ENCODE results near the gene OTULINL.

DNA sequence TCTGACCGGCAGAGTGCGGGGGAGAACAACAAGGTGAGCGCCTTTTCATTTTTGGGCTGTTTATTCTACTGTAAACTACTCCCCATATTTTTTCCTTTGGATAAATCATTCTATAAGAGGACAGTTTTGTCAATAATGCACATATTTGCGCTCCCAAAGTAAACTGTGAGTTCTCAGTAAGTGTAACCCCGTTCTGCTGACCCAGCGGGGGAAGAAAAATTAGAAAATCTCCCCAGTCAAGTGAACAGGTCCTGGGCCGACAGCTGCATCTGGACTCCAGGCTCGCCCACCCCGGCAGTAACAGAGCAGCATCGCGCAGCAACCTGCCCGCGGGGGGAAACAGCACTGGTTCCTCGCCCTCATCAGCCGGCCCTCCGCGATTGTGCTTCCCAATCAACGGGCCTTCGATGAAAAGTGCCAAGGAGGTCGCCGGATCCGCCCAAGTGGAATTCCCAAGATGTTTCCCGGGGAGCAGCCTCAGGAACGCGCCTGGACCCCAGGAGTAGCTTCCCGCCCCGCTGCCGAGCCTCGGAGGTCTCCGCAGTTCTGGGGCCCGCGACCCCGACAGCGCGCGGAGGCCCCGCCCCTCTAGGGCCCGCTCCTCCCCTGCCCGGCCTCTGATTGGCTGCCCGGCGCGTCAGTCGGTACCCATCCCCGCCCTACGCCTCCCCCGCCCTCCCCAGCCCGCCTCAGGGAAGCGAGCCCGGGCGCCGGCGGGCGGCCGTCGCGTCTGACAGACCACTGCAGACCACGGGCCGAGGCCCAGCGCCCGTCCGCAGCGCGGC, at the start of gene OTULINL:
- TF ChIP-seq, protein P1, sequence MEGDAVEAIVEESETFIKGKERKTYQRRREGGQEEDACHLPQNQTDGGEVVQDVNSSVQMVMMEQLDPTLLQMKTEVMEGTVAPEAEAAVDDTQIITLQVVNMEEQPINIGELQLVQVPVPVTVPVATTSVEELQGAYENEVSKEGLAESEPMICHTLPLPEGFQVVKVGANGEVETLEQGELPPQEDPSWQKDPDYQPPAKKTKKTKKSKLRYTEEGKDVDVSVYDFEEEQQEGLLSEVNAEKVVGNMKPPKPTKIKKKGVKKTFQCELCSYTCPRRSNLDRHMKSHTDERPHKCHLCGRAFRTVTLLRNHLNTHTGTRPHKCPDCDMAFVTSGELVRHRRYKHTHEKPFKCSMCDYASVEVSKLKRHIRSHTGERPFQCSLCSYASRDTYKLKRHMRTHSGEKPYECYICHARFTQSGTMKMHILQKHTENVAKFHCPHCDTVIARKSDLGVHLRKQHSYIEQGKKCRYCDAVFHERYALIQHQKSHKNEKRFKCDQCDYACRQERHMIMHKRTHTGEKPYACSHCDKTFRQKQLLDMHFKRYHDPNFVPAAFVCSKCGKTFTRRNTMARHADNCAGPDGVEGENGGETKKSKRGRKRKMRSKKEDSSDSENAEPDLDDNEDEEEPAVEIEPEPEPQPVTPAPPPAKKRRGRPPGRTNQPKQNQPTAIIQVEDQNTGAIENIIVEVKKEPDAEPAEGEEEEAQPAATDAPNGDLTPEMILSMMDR (IDR thresholded peaks at IDR 0.05) = no peak
- TF ChIP-seq EZH2phosphoT487 (IDR thresholded peaks at IDR 0.05) (no peak), EZH2 (IDR thresholded peaks at IDR 0.05) (peak; percentile 40)
